ENCODE results near the gene CCDC149. TPM values are rescaled to one million over a fixed set of nuclear protein-coding genes. Genes with fewer than 3 reads are reported as not detected.
"Not testable (repeated sequence)": the region's sequence is repeated elsewhere in the genome, so short reads cannot be mapped to it uniquely, and the experiment has no call there.

CCDC149 gene
- total RNA-seq, 2 experiments from 2014 or later = not detected

GRCh38 chr4:24913119-24913485 lies 260 bp upstream of the CCDC149 start:
- Mint-ChIP-seq H3K4me3 (peak overlapping the region; percentile 18), H3K9me3 (ENCODE audit: insufficient read depth) (peaks cover 9% of the 10 kb centered on the region), H3K27me3 (ENCODE audit: low read depth) (peaks cover 24% of the 10 kb centered on the region), H3K4me1 (ENCODE audit: low read depth) (no peaks in the 10 kb centered on the region), H3K27ac (no peak overlapping the region), H3K36me3 (ENCODE audit: low read depth) (peaks cover 2% of the 10 kb centered on the region)
- ChIA-PET CTCF (no interaction called here), POLR2A (no interaction called here)
- ATAC-seq (no peak), DNase-seq (no peak)

- H3K27me3 Mint-ChIP-seq (ENCODE audit: low read depth) = peaks cover 24% of the 10 kb centered on the region
- ATAC-seq (no peak), DNase-seq (no peak)
- no peak overlapping the region for H3K4me3 Mint-ChIP-seq
- POLR2A ChIA-PET = no interaction called here
- H3K36me3 Mint-ChIP-seq (ENCODE audit: low read depth) = peaks cover 2% of the 10 kb centered on the region
- CTCF ChIA-PET = no interaction called here
- no peak overlapping the region for H3K27ac Mint-ChIP-seq
- peaks cover 9% of the 10 kb centered on the region for H3K9me3 Mint-ChIP-seq (ENCODE audit: insufficient read depth)
- H3K4me1 Mint-ChIP-seq (ENCODE audit: low read depth) = no peaks in the 10 kb centered on the region
These were observed 2.3 kb downstream of the CCDC149 start for GRCh38 chr4:24910499-24910898.

GRCh38 chr4:24909606-24910005 lies 3.2 kb downstream of the CCDC149 start:
- H3K36me3 Mint-ChIP-seq (ENCODE audit: low read depth); H3K27ac Mint-ChIP-seq; H3K4me1 Mint-ChIP-seq (ENCODE audit: low read depth); H3K4me3 Mint-ChIP-seq; POLR2A ChIA-PET; H3K9me3 Mint-ChIP-seq (ENCODE audit: insufficient read depth); DNase-seq; CTCF ChIA-PET; ATAC-seq: not testable (repeated sequence)
- peaks cover 24% of the 10 kb centered on the region for H3K27me3 Mint-ChIP-seq (ENCODE audit: low read depth)

GRCh38 chr4:24897639-24898038 lies 15.2 kb downstream of the CCDC149 start:
- CTCF ChIA-PET = no interaction called here

GRCh38 chr4:24896977-24897376 lies 15.9 kb downstream of the CCDC149 start:
- Mint-ChIP-seq H3K27me3 (ENCODE audit: low read depth) (no peaks in the 10 kb centered on the region), H3K4me3 (no peak overlapping the region), H3K36me3 (ENCODE audit: low read depth) (no peaks in the 10 kb centered on the region), H3K27ac (no peak overlapping the region), H3K4me1 (ENCODE audit: low read depth) (no peaks in the 10 kb centered on the region), H3K9me3 (ENCODE audit: insufficient read depth) (no peaks in the 10 kb centered on the region)
- DNase-seq = no peak
- ChIA-PET CTCF (no interaction called here), POLR2A (no interaction called here)
- ATAC-seq = no peak

More at GRCh38 chr4:24897639-24898038, 15.2 kb downstream of the CCDC149 start:
- Mint-ChIP-seq H3K27me3 (ENCODE audit: low read depth) (no peaks in the 10 kb centered on the region), H3K27ac (no peak overlapping the region), H3K36me3 (ENCODE audit: low read depth) (no peaks in the 10 kb centered on the region), H3K4me3 (no peak overlapping the region), H3K9me3 (ENCODE audit: insufficient read depth) (no peaks in the 10 kb centered on the region), H3K4me1 (ENCODE audit: low read depth) (no peaks in the 10 kb centered on the region)
- POLR2A ChIA-PET = no interaction called here
- ATAC-seq (no peak), DNase-seq (no peak)

GRCh38 chr4:24896056-24896455 lies 16.8 kb downstream of the CCDC149 start:
- H3K4me1 Mint-ChIP-seq (ENCODE audit: low read depth) = no peaks in the 10 kb centered on the region
- no peak for DNase-seq
- CTCF ChIA-PET = no interaction called here
- no peaks in the 10 kb centered on the region for H3K9me3 Mint-ChIP-seq (ENCODE audit: insufficient read depth)
- H3K27ac Mint-ChIP-seq = no peak overlapping the region
- H3K4me3 Mint-ChIP-seq = no peak overlapping the region
- H3K27me3 Mint-ChIP-seq (ENCODE audit: low read depth) = no peaks in the 10 kb centered on the region
- ATAC-seq = no peak
- POLR2A ChIA-PET = no interaction called here
- H3K36me3 Mint-ChIP-seq (ENCODE audit: low read depth) = no peaks in the 10 kb centered on the region

GRCh38 chr4:24895461-24895860 lies 17.4 kb downstream of the CCDC149 start:
- Mint-ChIP-seq H3K4me3 (no peak overlapping the region), H3K27me3 (ENCODE audit: low read depth) (no peaks in the 10 kb centered on the region)
- CTCF ChIA-PET = no interaction called here

GRCh38 chr4:24894846-24895245 lies 18.0 kb downstream of the CCDC149 start:
- ATAC-seq = no peak
- CTCF ChIA-PET = no interaction called here
- H3K27me3 Mint-ChIP-seq (ENCODE audit: low read depth) = no peaks in the 10 kb centered on the region
- no peaks in the 10 kb centered on the region for H3K9me3 Mint-ChIP-seq (ENCODE audit: insufficient read depth)
- no peak overlapping the region for H3K4me3 Mint-ChIP-seq
- no peak for DNase-seq
- POLR2A ChIA-PET = no interaction called here
- no peaks in the 10 kb centered on the region for H3K4me1 Mint-ChIP-seq (ENCODE audit: low read depth)
- H3K36me3 Mint-ChIP-seq (ENCODE audit: low read depth) = no peaks in the 10 kb centered on the region
- no peak overlapping the region for H3K27ac Mint-ChIP-seq

More at GRCh38 chr4:24895461-24895860, 17.4 kb downstream of the CCDC149 start:
- H3K36me3 Mint-ChIP-seq (ENCODE audit: low read depth) = no peaks in the 10 kb centered on the region
- ATAC-seq (no peak), DNase-seq (no peak)
- no peak overlapping the region for H3K27ac Mint-ChIP-seq
- no peaks in the 10 kb centered on the region for H3K4me1 Mint-ChIP-seq (ENCODE audit: low read depth)
- POLR2A ChIA-PET = no interaction called here
- H3K9me3 Mint-ChIP-seq (ENCODE audit: insufficient read depth) = no peaks in the 10 kb centered on the region

- Mint-ChIP-seq H3K36me3 (ENCODE audit: low read depth) (no peaks in the 10 kb centered on the region), H3K27ac (no peak overlapping the region), H3K27me3 (ENCODE audit: low read depth) (no peaks in the 10 kb centered on the region), H3K4me3 (no peak overlapping the region), H3K9me3 (ENCODE audit: insufficient read depth) (no peaks in the 10 kb centered on the region), H3K4me1 (ENCODE audit: low read depth) (no peaks in the 10 kb centered on the region)
- CTCF ChIA-PET = no interaction called here
- POLR2A ChIA-PET = no interaction called here
- DNase-seq (no peak), ATAC-seq (no peak)
These were observed 18.6 kb downstream of the CCDC149 start for GRCh38 chr4:24894243-24894642.

- H3K9me3 Mint-ChIP-seq (ENCODE audit: insufficient read depth) = no peaks in the 10 kb centered on the region
- ChIA-PET CTCF (no interaction called here), POLR2A (no interaction called here)
- no peak overlapping the region for H3K4me3 Mint-ChIP-seq
- H3K27ac Mint-ChIP-seq = no peak overlapping the region
- DNase-seq (no peak), ATAC-seq (no peak)
- no peaks in the 10 kb centered on the region for H3K4me1 Mint-ChIP-seq (ENCODE audit: low read depth)
- H3K36me3 Mint-ChIP-seq (ENCODE audit: low read depth) = no peaks in the 10 kb centered on the region
- H3K27me3 Mint-ChIP-seq (ENCODE audit: low read depth) = no peaks in the 10 kb centered on the region
These were observed 20.1 kb downstream of the CCDC149 start for GRCh38 chr4:24892778-24893177.

GRCh38 chr4:24892278-24892677 lies 20.6 kb downstream of the CCDC149 start:
- H3K4me1 Mint-ChIP-seq (ENCODE audit: low read depth) = no peaks in the 10 kb centered on the region
- ATAC-seq (no peak), DNase-seq (no peak)
- ChIA-PET POLR2A (no interaction called here), CTCF (no interaction called here)
- no peak overlapping the region for H3K27ac Mint-ChIP-seq
- H3K4me3 Mint-ChIP-seq = no peak overlapping the region
- no peaks in the 10 kb centered on the region for H3K36me3 Mint-ChIP-seq (ENCODE audit: low read depth)
- H3K9me3 Mint-ChIP-seq (ENCODE audit: insufficient read depth) = no peaks in the 10 kb centered on the region
- no peaks in the 10 kb centered on the region for H3K27me3 Mint-ChIP-seq (ENCODE audit: low read depth)

- no peaks in the 10 kb centered on the region for H3K4me1 Mint-ChIP-seq (ENCODE audit: low read depth)
- ATAC-seq (no peak), DNase-seq (no peak)
- CTCF ChIA-PET = no interaction called here
- POLR2A ChIA-PET = no interaction called here
- no peak overlapping the region for H3K27ac Mint-ChIP-seq
- no peaks in the 10 kb centered on the region for H3K27me3 Mint-ChIP-seq (ENCODE audit: low read depth)
- no peaks in the 10 kb centered on the region for H3K36me3 Mint-ChIP-seq (ENCODE audit: low read depth)
- no peaks in the 10 kb centered on the region for H3K9me3 Mint-ChIP-seq (ENCODE audit: insufficient read depth)
- no peak overlapping the region for H3K4me3 Mint-ChIP-seq
These were observed 22.2 kb downstream of the CCDC149 start for GRCh38 chr4:24890561-24891126.

GRCh38 chr4:24889991-24890390 lies 22.9 kb downstream of the CCDC149 start:
- no peak overlapping the region for H3K27ac Mint-ChIP-seq
- ATAC-seq (no peak), DNase-seq (no peak)
- H3K27me3 Mint-ChIP-seq (ENCODE audit: low read depth) = no peaks in the 10 kb centered on the region
- no peaks in the 10 kb centered on the region for H3K9me3 Mint-ChIP-seq (ENCODE audit: insufficient read depth)
- H3K36me3 Mint-ChIP-seq (ENCODE audit: low read depth) = no peaks in the 10 kb centered on the region
- ChIA-PET CTCF (no interaction called here), POLR2A (no interaction called here)
- no peaks in the 10 kb centered on the region for H3K4me1 Mint-ChIP-seq (ENCODE audit: low read depth)
- H3K4me3 Mint-ChIP-seq = no peak overlapping the region
